HepG2 (cell line): Measurements from ENCODE around the gene SUPT6H. TPM values are rescaled to one million over a fixed set of nuclear protein-coding genes. Genes with fewer than 3 reads are reported as not detected.

ENCODE experiments used
- CBFB ChIP-seq: sonication (generic); formaldehyde crosslinking; IDR thresholded peaks from 2 replicates; pipeline ENCODE4 v1.4.0; 2020; ENCODE audit warnings: missing genetic modification reagents
- CEBPB ChIP-seq: IDR thresholded peaks from 2 replicates; pipeline ENCODE4 v1.6.1; 2011; ENCODE audit warnings: low read depth, low read length, improper control_type of control experiment, borderline replicate concordance
- FOXK2 ChIP-seq: fragments of 450-650 bp; IDR thresholded peaks from 2 replicates; pipeline ENCODE4 v1.6.1; 2016
- FOXP1 ChIP-seq, 2 experiments: fragments of 450-650 bp in 1 of 2; IDR thresholded peaks; 2 replicates each; pipeline ENCODE4 v1.6.1; 2017 to 2018; ENCODE audit warnings: antibody characterized with exemption in 1 of 2
- NCOA1 ChIP-seq: sonication (generic); formaldehyde crosslinking; IDR thresholded peaks from 2 replicates; pipeline ENCODE4 v1.9.0; 2021; ENCODE audit warnings: missing genetic modification reagents
- NFYB ChIP-seq: sonication (generic); formaldehyde crosslinking; IDR thresholded peaks from 2 replicates; pipeline ENCODE4 v1.4.0; 2020; ENCODE audit warnings: missing genetic modification reagents
- PHF8 ChIP-seq: sonication (generic); formaldehyde crosslinking; IDR thresholded peaks from 2 replicates; pipeline ENCODE4 v1.5.0; 2020; ENCODE audit warnings: missing genetic modification reagents
- SALL2 ChIP-seq: sonication (generic); formaldehyde crosslinking; IDR thresholded peaks from 2 replicates; pipeline ENCODE4 v1.8.1; 2023; ENCODE audit warnings: mild to moderate bottlenecking, missing genetic modification reagents, inconsistent platforms
- TBX2 ChIP-seq: sonication (generic); formaldehyde crosslinking; IDR thresholded peaks from 2 replicates; pipeline ENCODE4 v1.5.0; 2020; ENCODE audit warnings: missing genetic modification reagents, mild to moderate bottlenecking, borderline replicate concordance
- XBP1 ChIP-seq: sonication (generic); formaldehyde crosslinking; IDR thresholded peaks from 2 replicates; pipeline ENCODE4 v1.5.0; 2020; ENCODE audit warnings: missing genetic modification reagents
- ZNF562 ChIP-seq: sonication (generic); formaldehyde crosslinking; IDR thresholded peaks from 2 replicates; pipeline ENCODE4 v1.8.0; 2022; ENCODE audit warnings: missing genetic modification reagents, borderline replicate concordance
- ZNF768 ChIP-seq: sonication (generic); formaldehyde crosslinking; IDR thresholded peaks from 2 replicates; pipeline ENCODE4 v1.4.0; 2020; ENCODE audit warnings: missing genetic modification reagents
- ZSCAN20 ChIP-seq: sonication (generic); formaldehyde crosslinking; IDR thresholded peaks from 2 replicates; pipeline ENCODE4 v1.4.0; 2020; ENCODE audit warnings: missing genetic modification reagents, mild to moderate bottlenecking, borderline replicate concordance
- polyA plus RNA-seq, 8 experiments: library from polyadenylated mRNA; depleted of rRNA in 3 of 8; stranded (reverse) in 7 of 8; unstranded in 1 of 8; fragments of >200 nt; fragmentation: Illumina TruSeq in 4 of 8; extraction: Trizol in 4 of 8; gene quantifications; 2 replicates each; pipeline versions ENCODE4 v1.2.1 to v1.2.3, GENCODE V29; 2011 to 2016; ENCODE audit warnings: low read depth in 4 of 8, missing spikeins in 1 of 8, mixed read lengths in 1 of 8; ENCODE audit not compliant: insufficient read depth in 1 of 8
- total RNA-seq, 5 experiments: library from RNA; depleted of rRNA; stranded (reverse); fragments of >200 nt; fragmentation: Illumina TruSeq; extraction: Trizol; gene quantifications; 2 replicates each; pipeline ENCODE4 v1.2.3, GENCODE V29; 2016; ENCODE audit warnings: low read depth in 1 of 5
- TF ChIP-seq, protein P1 (sequence below): IDR thresholded peaks from 2 replicates; pipeline ENCODE4 v1.6.1; 2016
- TF ChIP-seq, protein P2 (sequence below): sonication (generic); formaldehyde crosslinking; IDR thresholded peaks from 2 replicates; pipeline ENCODE4 v1.5.1; 2020; ENCODE audit warnings: missing genetic modification reagents, mild to moderate bottlenecking, borderline replicate concordance
- TF ChIP-seq, protein P3 (sequence below): sonication (generic); formaldehyde crosslinking; IDR thresholded peaks from 2 replicates; pipeline ENCODE4 v1.5.1; 2020; ENCODE audit warnings: missing genetic modification reagents, mild to moderate bottlenecking, borderline replicate concordance
- TF ChIP-seq, protein P4 (sequence below): sonication (generic); formaldehyde crosslinking; conservative IDR thresholded peaks from 2 replicates; pipeline ENCODE4 v1.4.0; 2020; ENCODE audit warnings: missing genetic modification reagents
- TF ChIP-seq, protein P5 (sequence below): IDR thresholded peaks from 2 replicates; pipeline ENCODE4 v1.6.1; 2016; ENCODE audit warnings: low read depth
- TF ChIP-seq, protein P6 (sequence below): sonication (generic); formaldehyde crosslinking; IDR thresholded peaks from 2 replicates; pipeline ENCODE4 v1.4.0; 2020; ENCODE audit warnings: missing genetic modification reagents, mild to moderate bottlenecking, borderline replicate concordance

The SUPT6H gene
- total and polyA plus RNA-seq, 2 of the 13 experiments (the other 11 are each of a cell fraction or from before 2014, with no cell fraction given) = 32.7 to 39.9 TPM

DNA sequence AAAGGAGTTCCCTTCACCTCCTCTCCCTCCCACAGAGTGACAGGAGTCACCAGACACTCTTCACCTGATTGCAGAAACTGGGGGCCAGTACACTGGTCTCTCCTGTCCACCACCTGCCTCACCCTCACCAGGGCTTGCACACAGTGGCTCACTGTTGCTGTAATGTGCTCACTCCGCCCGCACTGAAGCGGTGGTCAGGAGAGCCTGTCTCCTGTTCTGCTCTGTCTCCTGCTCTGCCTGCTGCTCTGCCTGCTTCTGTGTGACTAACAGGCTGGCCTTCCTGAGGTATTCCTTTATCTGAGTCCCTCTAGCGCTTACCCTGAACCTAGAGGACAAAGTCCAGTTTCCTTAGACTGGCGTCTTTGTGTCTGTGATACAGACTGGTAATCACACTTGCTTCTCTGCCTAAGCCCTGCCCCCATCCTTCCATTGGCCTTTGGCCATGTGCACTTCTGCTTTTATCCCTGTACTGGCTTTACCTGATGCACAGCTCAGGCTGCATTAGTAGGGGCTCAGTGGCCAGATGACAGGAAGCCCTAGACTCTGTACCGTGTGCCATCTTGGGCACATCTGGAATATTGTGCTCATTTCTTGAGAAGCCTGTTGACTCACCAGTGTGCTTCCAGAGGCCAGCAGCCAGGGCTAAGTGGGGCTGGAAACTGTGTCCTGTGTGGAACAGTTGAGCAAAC is 36.4 kb downstream of the SUPT6H start (continued):
- peak; percentile 85 for TF ChIP-seq TBX2 (CRISPR knock-in tag)
- TF ChIP-seq NCOA1 (CRISPR knock-in tag) = no peak
- 0 out of 2 replicates have a peak, but pooled peaks have one; percentile 56 for TF ChIP-seq ZNF562 (CRISPR knock-in tag)
- TF ChIP-seq, protein P1, sequence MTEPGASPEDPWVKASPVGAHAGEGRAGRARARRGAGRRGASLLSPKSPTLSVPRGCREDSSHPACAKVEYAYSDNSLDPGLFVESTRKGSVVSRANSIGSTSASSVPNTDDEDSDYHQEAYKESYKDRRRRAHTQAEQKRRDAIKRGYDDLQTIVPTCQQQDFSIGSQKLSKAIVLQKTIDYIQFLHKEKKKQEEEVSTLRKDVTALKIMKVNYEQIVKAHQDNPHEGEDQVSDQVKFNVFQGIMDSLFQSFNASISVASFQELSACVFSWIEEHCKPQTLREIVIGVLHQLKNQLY (CRISPR knock-in tag) = peak; percentile 67
- TF ChIP-seq NFYB = peak; percentile 37; the same call in 1 of the 2 replicates
- TF ChIP-seq, protein P2, sequence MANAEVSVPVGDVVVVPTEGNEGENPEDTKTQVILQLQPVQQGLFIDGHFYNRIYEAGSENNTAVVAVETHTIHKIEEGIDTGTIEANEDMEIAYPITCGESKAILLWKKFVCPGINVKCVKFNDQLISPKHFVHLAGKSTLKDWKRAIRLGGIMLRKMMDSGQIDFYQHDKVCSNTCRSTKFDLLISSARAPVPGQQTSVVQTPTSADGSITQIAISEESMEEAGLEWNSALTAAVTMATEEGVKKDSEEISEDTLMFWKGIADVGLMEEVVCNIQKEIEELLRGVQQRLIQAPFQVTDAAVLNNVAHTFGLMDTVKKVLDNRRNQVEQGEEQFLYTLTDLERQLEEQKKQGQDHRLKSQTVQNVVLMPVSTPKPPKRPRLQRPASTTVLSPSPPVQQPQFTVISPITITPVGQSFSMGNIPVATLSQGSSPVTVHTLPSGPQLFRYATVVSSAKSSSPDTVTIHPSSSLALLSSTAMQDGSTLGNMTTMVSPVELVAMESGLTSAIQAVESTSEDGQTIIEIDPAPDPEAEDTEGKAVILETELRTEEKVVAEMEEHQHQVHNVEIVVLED = peak; percentile 45; the same call in 1 of the 2 replicates
- peak; percentile 38; the same call in 1 of the 2 replicates for TF ChIP-seq CBFB
- TF ChIP-seq, protein P3, sequence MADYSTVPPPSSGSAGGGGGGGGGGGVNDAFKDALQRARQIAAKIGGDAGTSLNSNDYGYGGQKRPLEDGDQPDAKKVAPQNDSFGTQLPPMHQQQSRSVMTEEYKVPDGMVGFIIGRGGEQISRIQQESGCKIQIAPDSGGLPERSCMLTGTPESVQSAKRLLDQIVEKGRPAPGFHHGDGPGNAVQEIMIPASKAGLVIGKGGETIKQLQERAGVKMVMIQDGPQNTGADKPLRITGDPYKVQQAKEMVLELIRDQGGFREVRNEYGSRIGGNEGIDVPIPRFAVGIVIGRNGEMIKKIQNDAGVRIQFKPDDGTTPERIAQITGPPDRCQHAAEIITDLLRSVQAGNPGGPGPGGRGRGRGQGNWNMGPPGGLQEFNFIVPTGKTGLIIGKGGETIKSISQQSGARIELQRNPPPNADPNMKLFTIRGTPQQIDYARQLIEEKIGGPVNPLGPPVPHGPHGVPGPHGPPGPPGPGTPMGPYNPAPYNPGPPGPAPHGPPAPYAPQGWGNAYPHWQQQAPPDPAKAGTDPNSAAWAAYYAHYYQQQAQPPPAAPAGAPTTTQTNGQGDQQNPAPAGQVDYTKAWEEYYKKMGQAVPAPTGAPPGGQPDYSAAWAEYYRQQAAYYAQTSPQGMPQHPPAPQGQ (CRISPR knock-in tag) = peak; percentile 47; the same call in 1 of the 2 replicates
- TF ChIP-seq, protein P4, sequence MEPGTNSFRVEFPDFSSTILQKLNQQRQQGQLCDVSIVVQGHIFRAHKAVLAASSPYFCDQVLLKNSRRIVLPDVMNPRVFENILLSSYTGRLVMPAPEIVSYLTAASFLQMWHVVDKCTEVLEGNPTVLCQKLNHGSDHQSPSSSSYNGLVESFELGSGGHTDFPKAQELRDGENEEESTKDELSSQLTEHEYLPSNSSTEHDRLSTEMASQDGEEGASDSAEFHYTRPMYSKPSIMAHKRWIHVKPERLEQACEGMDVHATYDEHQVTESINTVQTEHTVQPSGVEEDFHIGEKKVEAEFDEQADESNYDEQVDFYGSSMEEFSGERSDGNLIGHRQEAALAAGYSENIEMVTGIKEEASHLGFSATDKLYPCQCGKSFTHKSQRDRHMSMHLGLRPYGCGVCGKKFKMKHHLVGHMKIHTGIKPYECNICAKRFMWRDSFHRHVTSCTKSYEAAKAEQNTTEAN (CRISPR knock-in tag) = peak; percentile 68; the same call in 1 of the 2 replicates
- peak; percentile 82 for TF ChIP-seq SALL2 (CRISPR knock-in tag)
- no peak for TF ChIP-seq XBP1 (CRISPR knock-in tag)
- peak; percentile 56; the same call in 1 of the 2 replicates for TF ChIP-seq FOXK2
- TF ChIP-seq PHF8 = peak; percentile 46; the same call in 1 of the 2 replicates
- TF ChIP-seq, protein P5, sequence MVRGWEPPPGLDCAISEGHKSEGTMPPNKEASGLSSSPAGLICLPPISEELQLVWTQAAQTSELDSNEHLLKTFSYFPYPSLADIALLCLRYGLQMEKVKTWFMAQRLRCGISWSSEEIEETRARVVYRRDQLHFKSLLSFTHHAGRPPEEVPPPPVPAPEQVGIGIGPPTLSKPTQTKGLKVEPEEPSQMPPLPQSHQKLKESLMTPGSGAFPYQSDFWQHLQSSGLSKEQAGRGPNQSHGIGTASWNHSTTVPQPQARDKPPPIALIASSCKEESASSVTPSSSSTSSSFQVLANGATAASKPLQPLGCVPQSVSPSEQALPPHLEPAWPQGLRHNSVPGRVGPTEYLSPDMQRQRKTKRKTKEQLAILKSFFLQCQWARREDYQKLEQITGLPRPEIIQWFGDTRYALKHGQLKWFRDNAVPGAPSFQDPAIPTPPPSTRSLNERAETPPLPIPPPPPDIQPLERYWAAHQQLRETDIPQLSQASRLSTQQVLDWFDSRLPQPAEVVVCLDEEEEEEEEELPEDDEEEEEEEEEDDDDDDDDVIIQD (CRISPR knock-in tag) = no peak; the same call in 1 of the 2 replicates
- no peak for TF ChIP-seq FOXP1 (IDR thresholded peaks at IDR 0.05)
- TF ChIP-seq FOXP1 (CRISPR knock-in tag; IDR thresholded peaks at IDR 0.05) = peak; percentile 62
- TF ChIP-seq CEBPB = no peak; the same call in 1 of the 2 replicates
- TF ChIP-seq, protein P6, sequence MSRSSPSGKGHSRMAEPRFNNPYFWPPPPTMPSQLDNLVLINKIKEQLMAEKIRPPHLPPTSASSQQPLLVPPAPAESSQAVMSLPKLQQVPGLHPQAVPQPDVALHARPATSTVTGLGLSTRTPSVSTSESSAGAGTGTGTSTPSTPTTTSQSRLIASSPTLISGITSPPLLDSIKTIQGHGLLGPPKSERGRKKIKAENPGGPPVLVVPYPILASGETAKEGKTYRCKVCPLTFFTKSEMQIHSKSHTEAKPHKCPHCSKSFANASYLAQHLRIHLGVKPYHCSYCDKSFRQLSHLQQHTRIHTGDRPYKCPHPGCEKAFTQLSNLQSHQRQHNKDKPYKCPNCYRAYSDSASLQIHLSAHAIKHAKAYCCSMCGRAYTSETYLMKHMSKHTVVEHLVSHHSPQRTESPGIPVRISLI = peak; percentile 59; the same call in 1 of the 2 replicates
- no peak for TF ChIP-seq ZSCAN20 (CRISPR knock-in tag)
- peak; percentile 71 for TF ChIP-seq ZNF768 (CRISPR knock-in tag)
